Panc1 (cell line): Measurements from ENCODE around the gene MYOT. TPM values are rescaled to one million over a fixed set of nuclear protein-coding genes. Genes with fewer than 3 reads are reported as not detected.

Experiments used
- ATAC-seq: fragments of 200-7000 bp; cut with Tn5 transposase; 2 replicates; pipeline ENCODE4 v1.9.1; 2020; ENCODE audit warnings: mild to moderate bottlenecking, moderate library complexity
- BruUV-seq: library from RNA; stranded (reverse); fragments of 400-500 nt; replicated peaks from 2 replicates; lab custom pipeline; 2021; lab: Mats Ljungman, UMichigan
- CTCF ChIA-PET: fragments of 300-600 bp; sonication (Branson Sonifier 250); formaldehyde crosslinking; loops from one replicate; lab custom pipeline; 2022; ENCODE audit warnings: antibody characterized with exemption; lab: Charles Lee
- POLR2A ChIA-PET: fragments of 300-600 bp; sonication (Branson Sonifier 250); formaldehyde crosslinking; loops from one replicate; lab custom pipeline; 2022; ENCODE audit warnings: antibody characterized with exemption; lab: Charles Lee
- DNase-seq: peaks from one replicate; pipeline ENCODE4 v3.0.0-alpha.2; 2010; ENCODE audit warnings: low read depth, low spot score
- H3K27ac ChIP-seq: 2 replicates; pipeline ENCODE4 v1.5.1; 2011; ENCODE audit warnings: mild to moderate bottlenecking, low read length, inconsistent platforms
- H3K27me3 ChIP-seq: fragments of 200-500 bp; sonication (Bioruptor generic); 2 replicates; pipeline ENCODE4 v1.6.0; 2014; ENCODE audit warnings: low read length, inconsistent platforms; ENCODE audit not compliant: control insufficient read depth, insufficient read depth
- H3K36me3 ChIP-seq: fragments of 200-500 bp; sonication (Bioruptor generic); 2 replicates; pipeline ENCODE4 v1.5.1; 2014; ENCODE audit warnings: inconsistent platforms, mild to moderate bottlenecking, low read length, moderate library complexity; ENCODE audit not compliant: control insufficient read depth, insufficient read depth
- H3K4me1 ChIP-seq: 2 replicates; pipeline ENCODE4 v1.5.1; 2011; ENCODE audit warnings: inconsistent platforms, mild to moderate bottlenecking, low read length, moderate library complexity; ENCODE audit not compliant: control insufficient read depth, insufficient read depth
- H3K4me3 ChIP-seq, 2 experiments: 2 replicates each; pipeline ENCODE4 v1.5.1; 2011 to 2012; ENCODE audit warnings: low read depth in 2 of 2, low read length in 2 of 2, mild to moderate bottlenecking in 2 of 2, inconsistent platforms in 1 of 2, moderate library complexity in 1 of 2
- H3K9me3 ChIP-seq: fragments of 200-500 bp; sonication (Bioruptor generic); 2 replicates; pipeline ENCODE4 v1.5.1; 2014; ENCODE audit warnings: low read depth, mild to moderate bottlenecking, inconsistent platforms, low read length, moderate library complexity; ENCODE audit not compliant: control insufficient read depth, insufficient read depth
- CTCF ChIP-seq: fragments of 450-650 bp; IDR thresholded peaks from 2 replicates; pipeline ENCODE4 v1.5.1; 2017; ENCODE audit warnings: mild to moderate bottlenecking
- POLR2AphosphoS5 ChIP-seq: IDR thresholded peaks from 2 replicates; pipeline ENCODE4 v1.6.1; 2012; ENCODE audit warnings: mild to moderate bottlenecking, low read depth, low read length, moderate library complexity
- SIN3A ChIP-seq: IDR thresholded peaks from 2 replicates; pipeline ENCODE4 v1.6.1; 2012; ENCODE audit warnings: low read depth, mild to moderate bottlenecking, low read length, moderate library complexity, borderline replicate concordance; ENCODE audit not compliant: insufficient read depth
- TCF7L2 ChIP-seq: IDR thresholded peaks from 2 replicates; pipeline ENCODE4 v1.6.1; 2011; ENCODE audit warnings: mild to moderate bottlenecking, low read depth, low read length, inconsistent platforms
- in situ Hi-C: cut with HindIII; loops from 2 replicates; pipeline ENCODE4 v1.10.0; 2016; ENCODE audit warnings: low sequenced_read_pairs, low pct_unique_long_range_greater_than_20kb
- intact Hi-C: fragments of 100-400 bp; cut with micrococcal nuclease; formaldehyde crosslinking; loops from one replicate; pipeline ENCODE4 v1.10.0; 2022; ENCODE audit not compliant: unreplicated experiment
- total RNA-seq: library from RNA; stranded (reverse); gene quantifications from one replicate; pipeline ENCODE4 v1.2.1, GENCODE V29; 2021; ENCODE audit not compliant: unreplicated experiment
- TF ChIP-seq, protein P1 (sequence below), 2 experiments: IDR thresholded peaks; 2 replicates each; pipeline ENCODE4 v1.6.1; 2011 to 2012; ENCODE audit warnings: low read depth in 2 of 2, control low read depth in 1 of 2, low read length in 1 of 2, mild to moderate bottlenecking in 1 of 2, moderate library complexity in 1 of 2; ENCODE audit not compliant: insufficient read depth in 1 of 2

The MYOT gene
- total RNA-seq, 1 experiment from 2014 or later = not detected

DNA sequence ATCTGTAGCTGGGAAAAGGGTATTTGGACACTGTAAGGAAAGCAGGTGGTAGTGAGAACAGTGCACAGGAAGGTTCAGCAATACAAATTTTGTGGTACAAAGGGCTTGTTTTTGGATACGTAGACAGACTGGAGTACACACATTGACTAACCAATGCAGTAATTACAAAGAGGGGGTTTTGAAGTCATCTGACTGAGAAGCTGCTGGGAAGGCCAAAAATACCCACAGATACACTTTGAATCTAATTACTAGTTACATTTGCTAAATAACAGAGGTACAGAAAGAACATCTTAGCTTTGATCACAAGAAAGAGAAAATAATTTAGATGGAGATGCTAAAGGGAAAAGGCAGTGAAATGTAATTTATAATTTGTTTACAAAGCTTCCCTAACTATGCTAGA is 67.5 kb downstream of the MYOT start:
- ATAC-seq (no peak), DNase-seq (no peak)
- Histone ChIP-seq H3K36me3 (peaks cover 16% of the 10 kb centered on the region), H3K27ac (no peak overlapping the region), H3K27me3 (no peaks in the 10 kb centered on the region), H3K4me3 (no peak overlapping the region), H3K4me1 (no peaks in the 10 kb centered on the region), H3K9me3 (no peaks in the 10 kb centered on the region)
- no TSS peak for BruUV-seq
- in situ Hi-C loops = no loop called here
- ChIA-PET CTCF (interaction anchor here (0.7 kb wide), 1 partner anchor 134 kb away, joined by 3 read pairs; no protein-coding TSS in a partner anchor), POLR2A (no interaction called here)
- intact Hi-C loops = no loop called here
- TF ChIP-seq POLR2AphosphoS5 (no peak), CTCF (no peak), SIN3A (no peak)
- TF ChIP-seq, protein P1, sequence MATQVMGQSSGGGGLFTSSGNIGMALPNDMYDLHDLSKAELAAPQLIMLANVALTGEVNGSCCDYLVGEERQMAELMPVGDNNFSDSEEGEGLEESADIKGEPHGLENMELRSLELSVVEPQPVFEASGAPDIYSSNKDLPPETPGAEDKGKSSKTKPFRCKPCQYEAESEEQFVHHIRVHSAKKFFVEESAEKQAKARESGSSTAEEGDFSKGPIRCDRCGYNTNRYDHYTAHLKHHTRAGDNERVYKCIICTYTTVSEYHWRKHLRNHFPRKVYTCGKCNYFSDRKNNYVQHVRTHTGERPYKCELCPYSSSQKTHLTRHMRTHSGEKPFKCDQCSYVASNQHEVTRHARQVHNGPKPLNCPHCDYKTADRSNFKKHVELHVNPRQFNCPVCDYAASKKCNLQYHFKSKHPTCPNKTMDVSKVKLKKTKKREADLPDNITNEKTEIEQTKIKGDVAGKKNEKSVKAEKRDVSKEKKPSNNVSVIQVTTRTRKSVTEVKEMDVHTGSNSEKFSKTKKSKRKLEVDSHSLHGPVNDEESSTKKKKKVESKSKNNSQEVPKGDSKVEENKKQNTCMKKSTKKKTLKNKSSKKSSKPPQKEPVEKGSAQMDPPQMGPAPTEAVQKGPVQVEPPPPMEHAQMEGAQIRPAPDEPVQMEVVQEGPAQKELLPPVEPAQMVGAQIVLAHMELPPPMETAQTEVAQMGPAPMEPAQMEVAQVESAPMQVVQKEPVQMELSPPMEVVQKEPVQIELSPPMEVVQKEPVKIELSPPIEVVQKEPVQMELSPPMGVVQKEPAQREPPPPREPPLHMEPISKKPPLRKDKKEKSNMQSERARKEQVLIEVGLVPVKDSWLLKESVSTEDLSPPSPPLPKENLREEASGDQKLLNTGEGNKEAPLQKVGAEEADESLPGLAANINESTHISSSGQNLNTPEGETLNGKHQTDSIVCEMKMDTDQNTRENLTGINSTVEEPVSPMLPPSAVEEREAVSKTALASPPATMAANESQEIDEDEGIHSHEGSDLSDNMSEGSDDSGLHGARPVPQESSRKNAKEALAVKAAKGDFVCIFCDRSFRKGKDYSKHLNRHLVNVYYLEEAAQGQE (IDR thresholded peaks at IDR 0.05; ENCODE audit: insufficient read depth in 1 of 2, low read depth in 2 of 2, low read length in 1 of 2) = no peak

DNA sequence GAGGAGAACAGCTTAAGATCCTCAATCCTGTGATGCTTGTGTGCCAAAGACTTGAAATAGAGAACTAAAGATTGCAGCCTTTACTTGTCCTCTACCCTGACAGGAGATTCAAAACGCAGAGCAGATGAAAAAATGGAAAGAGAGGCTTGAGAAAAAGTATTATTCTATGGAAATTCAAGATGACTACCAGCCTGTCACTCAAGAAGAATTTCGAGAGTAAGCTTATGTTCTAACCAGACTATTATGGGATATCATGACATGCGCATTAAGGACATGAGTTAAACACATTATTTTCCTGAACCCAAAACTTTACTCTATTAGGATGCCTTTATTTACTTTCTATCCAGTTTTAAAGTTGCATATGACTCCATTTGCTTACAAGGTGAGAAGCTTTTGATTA is 68.0 kb downstream of the MYOT start:
- TF ChIP-seq CTCF = no peak
- TF ChIP-seq TCF7L2 = no peak
- no peak for TF ChIP-seq SIN3A
- TF ChIP-seq, protein P1 (IDR thresholded peaks at IDR 0.05; ENCODE audit: insufficient read depth in 1 of 2, low read depth in 2 of 2, low read length in 1 of 2) = no peak
- peak; percentile 27; the same call in 1 of the 2 replicates for TF ChIP-seq POLR2AphosphoS5
- intact Hi-C loops = no loop called here

More for the DNA sequence above, 68.0 kb downstream of the MYOT start:
- Histone ChIP-seq H3K9me3 (no peaks in the 10 kb centered on the region), H3K27me3 (no peaks in the 10 kb centered on the region), H3K4me3 (no peak overlapping the region), H3K4me1 (no peaks in the 10 kb centered on the region), H3K27ac (no peak overlapping the region), H3K36me3 (peaks cover 20% of the 10 kb centered on the region)
- in situ Hi-C loops = no loop called here
- BruUV-seq = no TSS peak
- ChIA-PET POLR2A (interaction anchor here (0.6 kb wide), 1 partner anchor 35 kb away, joined by 4 read pairs; no protein-coding TSS in a partner anchor), CTCF (interaction anchor here (0.7 kb wide), 1 partner anchor 133 kb away, joined by 3 read pairs; no protein-coding TSS in a partner anchor)
- ATAC-seq = no peak
- no peak for DNase-seq
